OCI-LY7 (cell line): ENCODE results near the gene OPALIN. TPM values are rescaled to one million over a fixed set of nuclear protein-coding genes. Genes with fewer than 3 reads are reported as not detected.

ENCODE experiments used
- BruUV-seq: library from RNA; stranded (reverse); fragments of 400-500 nt; replicated peaks from 2 replicates; lab custom pipeline; 2021; lab: Mats Ljungman, UMichigan
- CTCF ChIA-PET: fragments of 300-600 bp; sonication (Branson Sonifier 250); formaldehyde crosslinking; loops from one replicate; lab custom pipeline; 2022; ENCODE audit warnings: antibody characterized with exemption; ENCODE audit not compliant: unreplicated experiment; lab: Charles Lee
- POLR2A ChIA-PET: fragments of 300-600 bp; sonication (Branson Sonifier 250); formaldehyde crosslinking; loops from one replicate; lab custom pipeline; 2022; ENCODE audit warnings: antibody characterized with exemption; lab: Charles Lee
- DNase-seq: peaks from one replicate; pipeline ENCODE4 v3.0.0-alpha.2; 2015; ENCODE audit warnings: low spot score
- H2AFZ ChIP-seq: fragments of 200-600 bp; sonication (generic), shearing (Covaris generic); 2 replicates; pipeline ENCODE4 v1.6.1; 2014; ENCODE audit warnings: mild to moderate bottlenecking, antibody characterized with exemption, low read length, moderate library complexity
- H3K27ac ChIP-seq: fragments of 200-600 bp; sonication (generic); 2 replicates; pipeline ENCODE4 v1.5.1; 2014; ENCODE audit warnings: mixed run types, low read depth, mild to moderate bottlenecking, moderate library complexity, low read length, inconsistent platforms; ENCODE audit not compliant: poor library complexity, severe bottlenecking
- H3K36me3 ChIP-seq: fragments of 200-600 bp; sonication (generic); 2 replicates; pipeline ENCODE4 v1.6.1; 2014; ENCODE audit warnings: mild to moderate bottlenecking, antibody characterized with exemption, low read length, moderate library complexity, mixed read lengths; ENCODE audit not compliant: insufficient read depth
- H3K4me1 ChIP-seq: fragments of 200-600 bp; sonication (generic); 2 replicates; pipeline ENCODE4 v1.5.1; 2014; ENCODE audit warnings: mild to moderate bottlenecking, low read length; ENCODE audit not compliant: insufficient read depth, poor library complexity, severe bottlenecking
- H3K4me2 ChIP-seq: fragments of 200-600 bp; sonication (generic); 2 replicates; pipeline ENCODE4 v1.6.1; 2014; ENCODE audit warnings: mild to moderate bottlenecking, low read length
- H3K4me3 ChIP-seq: fragments of 200-600 bp; sonication (generic); 2 replicates; pipeline ENCODE4 v1.5.1; 2014; ENCODE audit warnings: mild to moderate bottlenecking, low read depth, low read length; ENCODE audit not compliant: poor library complexity, severe bottlenecking
- H3K79me2 ChIP-seq: fragments of 200-600 bp; sonication (generic); 2 replicates; pipeline ENCODE4 v1.6.1; 2016; ENCODE audit warnings: low read depth, mild to moderate bottlenecking, low read length, moderate library complexity, mixed read lengths; ENCODE audit not compliant: insufficient read depth
- H3K9me2 ChIP-seq: fragments of 200-600 bp; sonication (generic); 2 replicates; pipeline ENCODE4 v1.6.1; 2016; ENCODE audit warnings: mild to moderate bottlenecking, low read length, mixed read lengths; ENCODE audit not compliant: insufficient read depth
- H3K9me3 ChIP-seq: fragments of 200-600 bp; sonication (generic); 2 replicates; pipeline ENCODE4 v1.6.1; 2014; ENCODE audit warnings: mild to moderate bottlenecking, mixed run types, low read length, mixed read lengths
- H4K20me1 ChIP-seq: fragments of 200-600 bp; sonication (generic); 2 replicates; pipeline ENCODE4 v1.6.1; 2014; ENCODE audit warnings: mild to moderate bottlenecking, antibody characterized with exemption, low read length, moderate library complexity, mixed read lengths; ENCODE audit not compliant: insufficient read depth
- EZH2phosphoT487 ChIP-seq: fragments of 200-600 bp; sonication (generic); IDR thresholded peaks from 2 replicates; pipeline ENCODE4 v1.6.1; 2018; ENCODE audit warnings: low read depth, borderline replicate concordance, mild to moderate bottlenecking, mixed run types, antibody characterized with exemption, low read length, moderate library complexity, mixed read lengths
- intact Hi-C: fragments of 100-400 bp; cut with micrococcal nuclease; formaldehyde crosslinking; loops from one replicate; pipeline ENCODE4 v1.10.0; 2022; ENCODE audit not compliant: unreplicated experiment
- total RNA-seq, 2 experiments: library from RNA; depleted of rRNA in 1 of 2; stranded (reverse); fragments of >200 nt in 1 of 2; shearing (Covaris generic) in 1 of 2; gene quantifications; 2 replicates each; pipeline ENCODE4 v1.2.3, GENCODE V29; 2014 to 2022
- TF ChIP-seq, protein P1 (sequence below): fragments of 200-600 bp; sonication (generic); conservative IDR thresholded peaks from 2 replicates; pipeline ENCODE4 v1.5.1; 2014; ENCODE audit warnings: mild to moderate bottlenecking, antibody characterized with exemption, low read length, moderate library complexity, mixed read lengths

OPALIN gene
- total RNA-seq, 2 experiments from 2014 or later, result not detected

DNA sequence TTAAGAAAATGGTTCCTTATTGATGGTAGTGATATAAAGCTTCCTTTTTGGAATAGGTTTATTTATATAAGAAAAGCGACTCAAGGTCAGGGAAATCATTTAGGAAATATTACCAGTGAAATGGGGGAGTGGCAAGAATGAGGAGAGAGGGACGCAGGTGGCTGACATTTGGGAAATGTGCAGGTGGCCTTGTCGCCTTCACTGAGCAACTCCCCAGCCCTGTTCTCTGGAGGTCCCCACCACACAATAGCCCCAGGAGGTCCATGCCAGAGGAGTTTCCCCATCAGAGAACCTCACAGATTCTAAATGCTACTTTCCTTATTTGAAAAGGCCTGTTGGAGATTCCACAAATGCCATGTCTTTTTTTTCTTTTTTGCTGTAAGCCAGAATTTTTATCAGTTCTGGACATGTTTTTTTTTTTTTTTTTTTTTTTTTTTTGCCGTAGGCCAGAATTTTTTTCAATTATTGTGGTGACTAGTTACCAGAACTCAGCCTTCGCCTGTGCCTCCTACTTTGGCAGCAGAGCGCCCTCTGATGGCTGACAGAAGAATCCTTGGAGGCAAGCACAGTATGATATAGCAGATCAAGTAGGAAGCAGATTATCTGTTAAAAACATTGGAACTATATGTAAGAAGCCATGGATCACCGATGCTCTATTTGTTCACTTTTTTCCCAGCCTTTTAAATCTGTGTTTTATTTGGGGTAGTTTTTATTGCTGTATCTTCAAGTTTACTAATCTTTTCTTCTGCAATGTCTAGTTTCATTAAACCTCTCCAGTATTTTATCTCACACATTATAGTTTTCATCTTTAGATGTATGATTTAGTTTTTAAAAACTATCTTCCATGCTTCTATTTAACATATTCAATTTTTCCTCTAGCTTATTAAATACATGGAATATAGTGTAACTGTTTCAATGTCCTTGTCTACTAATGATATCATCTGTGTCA lies 18.6 kb downstream of the OPALIN start:
- Histone ChIP-seq H3K27ac (no peak overlapping the region), H3K79me2 (no peaks in the 10 kb centered on the region), H3K4me1 (peaks cover 13% of the 10 kb centered on the region), H2AFZ (no peak overlapping the region), H3K4me3 (no peak overlapping the region), H3K36me3 (no peaks in the 10 kb centered on the region), H3K9me3 (peaks cover 5% of the 10 kb centered on the region; the same call in 1 of the 2 replicates), H4K20me1 (no peaks in the 10 kb centered on the region), H3K4me2 (no peak overlapping the region), H3K9me2 (no peaks in the 10 kb centered on the region)
- POLR2A ChIA-PET, result interaction anchor here (0.6 to 1.0 kb wide), 9 partner anchors 10 to 604 kb away, joined by 3 to 6 read pairs (median 4); partner anchors contain the start of gene ZNF518A
- DNase-seq, result peak; percentile 88
- CTCF ChIA-PET, result interaction anchor here (0.6 to 1.1 kb wide), 3 partner anchors 294 to 647 kb away, joined by 3 to 4 read pairs (median 4); partner anchors contain the start of gene TCTN3
- no peak for TF ChIP-seq EZH2phosphoT487
- TF ChIP-seq, protein P1, sequence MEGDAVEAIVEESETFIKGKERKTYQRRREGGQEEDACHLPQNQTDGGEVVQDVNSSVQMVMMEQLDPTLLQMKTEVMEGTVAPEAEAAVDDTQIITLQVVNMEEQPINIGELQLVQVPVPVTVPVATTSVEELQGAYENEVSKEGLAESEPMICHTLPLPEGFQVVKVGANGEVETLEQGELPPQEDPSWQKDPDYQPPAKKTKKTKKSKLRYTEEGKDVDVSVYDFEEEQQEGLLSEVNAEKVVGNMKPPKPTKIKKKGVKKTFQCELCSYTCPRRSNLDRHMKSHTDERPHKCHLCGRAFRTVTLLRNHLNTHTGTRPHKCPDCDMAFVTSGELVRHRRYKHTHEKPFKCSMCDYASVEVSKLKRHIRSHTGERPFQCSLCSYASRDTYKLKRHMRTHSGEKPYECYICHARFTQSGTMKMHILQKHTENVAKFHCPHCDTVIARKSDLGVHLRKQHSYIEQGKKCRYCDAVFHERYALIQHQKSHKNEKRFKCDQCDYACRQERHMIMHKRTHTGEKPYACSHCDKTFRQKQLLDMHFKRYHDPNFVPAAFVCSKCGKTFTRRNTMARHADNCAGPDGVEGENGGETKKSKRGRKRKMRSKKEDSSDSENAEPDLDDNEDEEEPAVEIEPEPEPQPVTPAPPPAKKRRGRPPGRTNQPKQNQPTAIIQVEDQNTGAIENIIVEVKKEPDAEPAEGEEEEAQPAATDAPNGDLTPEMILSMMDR, result peak; percentile 99
- intact Hi-C loops, result loop anchor here (1.0 kb wide), 3 partner anchors 47 to 323 kb away; no protein-coding TSS in a partner anchor
- BruUV-seq, result no TSS peak

DNA sequence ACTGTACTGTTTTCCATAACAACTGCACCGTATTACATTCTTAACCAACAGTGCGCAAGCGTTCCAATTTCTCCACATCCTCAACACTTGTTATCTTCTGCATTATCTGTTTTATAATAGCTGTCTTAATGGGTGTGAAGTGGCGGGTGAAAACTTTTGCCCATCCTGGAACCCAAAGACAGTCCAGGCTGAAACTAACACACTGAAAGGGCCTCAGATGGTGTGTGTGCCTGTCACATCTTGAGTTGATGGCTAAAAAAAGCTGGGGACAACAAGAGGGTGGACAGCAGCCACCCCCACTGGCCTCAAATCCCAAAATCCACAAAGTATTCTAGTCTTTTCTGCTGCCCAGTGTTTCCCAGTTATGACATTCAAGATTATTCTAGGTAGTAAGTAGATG lies 19.4 kb downstream of the OPALIN start:
- POLR2A ChIA-PET, result interaction anchor here (0.6 to 1.0 kb wide), 9 partner anchors 11 to 604 kb away, joined by 3 to 6 read pairs (median 4); partner anchors contain the start of gene ZNF518A
- Histone ChIP-seq H3K9me3 (no peaks in the 10 kb centered on the region), H3K4me2 (no peak overlapping the region), H3K79me2 (no peaks in the 10 kb centered on the region), H3K4me3 (no peak overlapping the region), H3K36me3 (no peaks in the 10 kb centered on the region), H2AFZ (no peak overlapping the region), H3K27ac (no peak overlapping the region), H4K20me1 (no peaks in the 10 kb centered on the region), H3K9me2 (no peaks in the 10 kb centered on the region), H3K4me1 (peaks cover 13% of the 10 kb centered on the region)
- TF ChIP-seq, protein P1, result no peak
- no peak for TF ChIP-seq EZH2phosphoT487
- DNase-seq, result no peak
- intact Hi-C loops, result no loop called here
- CTCF ChIA-PET, result interaction anchor here (0.6 to 1.7 kb wide), 3 partner anchors 45 to 293 kb away, joined by 4 to 9 read pairs (median 6); no protein-coding TSS in a partner anchor
- BruUV-seq, result no TSS peak
